ENCODE data around the gene MAEA. TPM values are rescaled to one million over a fixed set of nuclear protein-coding genes. Genes with fewer than 3 reads are reported as not detected.

Gene MAEA
- total RNA-seq, 1 donor from 2014 or later = 65.8 TPM

GRCh38 chr4:1326751-1327525, 37.2 kb downstream of the MAEA start:
- no peak for DNase-seq
- Histone ChIP-seq H3K36me3 (peaks cover 76% of the 10 kb centered on the region), H3K27me3 (ENCODE audit: low read depth) (no peaks in the 10 kb centered on the region), H3K27ac (no peak overlapping the region), H3K9me3 (no peaks in the 10 kb centered on the region), H3K4me3 (no peak overlapping the region), H3K4me1 (peaks cover 7% of the 10 kb centered on the region)
- ATAC-seq = no peak
- TF ChIP-seq CTCF (IDR thresholded peaks at IDR 0.05) = no peak
- intact Hi-C loops (cut with DNase I) = no loop called here

DNA sequence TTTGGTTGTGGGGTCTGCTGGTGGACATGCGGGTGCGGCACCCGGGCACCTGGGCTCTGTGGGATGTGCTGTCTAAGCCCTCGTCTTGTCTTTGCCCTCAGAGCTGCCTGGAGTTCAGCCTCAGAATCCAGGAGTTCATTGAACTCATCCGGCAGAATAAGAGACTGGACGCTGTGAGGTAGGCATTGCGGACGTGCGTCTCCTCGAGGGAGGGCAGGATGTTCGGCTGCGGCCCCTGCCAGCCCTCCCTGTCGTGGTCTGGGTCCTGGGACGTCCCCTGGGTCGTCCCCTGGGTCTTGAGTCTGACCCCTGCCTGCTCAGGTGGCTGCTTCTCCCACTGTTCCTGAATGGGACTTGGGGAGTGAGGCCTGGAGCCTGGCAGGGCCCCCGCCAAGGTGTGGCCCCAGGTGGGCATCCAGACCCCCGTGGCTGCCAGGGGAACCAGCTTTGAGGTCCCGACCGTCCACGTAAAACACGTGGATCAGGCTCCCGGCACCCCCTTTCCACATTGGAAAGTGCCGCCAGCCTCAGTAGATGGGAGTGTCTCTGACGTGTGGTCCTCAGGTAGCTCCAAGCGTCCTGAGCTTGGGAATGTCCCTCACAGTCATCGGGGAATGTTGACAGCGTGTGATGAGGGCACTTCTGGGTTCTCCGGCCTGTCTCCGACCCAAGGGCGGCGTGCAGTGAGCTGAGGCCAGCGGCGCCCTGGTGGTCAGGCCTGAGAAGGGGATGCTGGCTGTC, 38.0 kb downstream of the MAEA start:
- Histone ChIP-seq H3K36me3 (peaks cover 72% of the 10 kb centered on the region), H3K4me1 (peaks cover 7% of the 10 kb centered on the region), H3K27me3 (ENCODE audit: low read depth) (no peaks in the 10 kb centered on the region), H3K9me3 (no peaks in the 10 kb centered on the region), H3K4me3 (no peak overlapping the region), H3K27ac (no peak overlapping the region)
- TF ChIP-seq CTCF (IDR thresholded peaks at IDR 0.05) = no peak
- intact Hi-C loops (cut with DNase I) = no loop called here
- ATAC-seq = no peak
- no peak for DNase-seq

DNA sequence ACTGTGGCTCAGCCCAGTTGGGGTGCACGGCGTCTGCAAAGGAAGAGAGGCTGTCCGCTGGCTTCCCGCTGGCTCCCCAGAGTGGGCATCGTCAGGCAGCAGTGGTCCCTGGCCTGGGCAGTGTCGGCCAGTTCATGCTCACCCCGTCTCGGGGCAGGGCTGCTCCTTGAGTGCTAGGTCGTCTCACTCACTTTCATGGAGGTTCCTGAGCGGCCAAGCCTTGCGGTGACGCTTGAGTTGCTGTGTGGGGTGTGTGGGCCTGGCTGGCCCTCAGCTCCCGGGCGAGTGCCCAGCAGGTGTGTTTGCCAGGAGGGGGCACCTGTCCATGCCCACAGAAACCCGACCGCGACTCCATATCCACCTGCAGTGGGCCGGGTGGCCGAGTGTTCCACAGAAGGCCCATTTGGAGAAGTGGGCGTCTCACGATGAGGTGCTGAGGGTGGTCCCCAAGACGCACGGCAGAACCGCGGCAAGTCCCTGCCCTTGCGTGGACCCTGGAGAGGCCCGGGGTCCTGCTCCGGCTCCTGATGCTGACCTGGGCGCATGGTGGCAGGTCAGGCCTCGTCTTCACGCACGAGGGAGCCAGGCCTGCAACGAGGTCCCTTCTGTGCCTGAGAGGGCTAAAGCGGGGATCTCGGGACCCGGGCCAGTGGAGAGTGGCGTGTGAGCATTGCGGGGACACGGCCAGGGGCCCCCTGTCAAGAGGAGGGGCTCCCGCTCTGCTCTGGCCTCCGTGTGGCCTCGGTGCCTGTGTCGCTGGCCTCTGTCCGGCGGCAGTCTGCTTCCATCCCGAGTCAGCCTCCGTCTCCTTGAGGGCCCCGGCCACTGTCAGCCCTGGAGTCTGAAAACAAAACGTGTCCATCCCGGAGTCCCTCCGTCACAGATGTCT, 38.8 kb downstream of the MAEA start:
- intact Hi-C loops (cut with DNase I) = no loop called here
- Histone ChIP-seq H3K4me3 (no peak overlapping the region), H3K27me3 (ENCODE audit: low read depth) (no peaks in the 10 kb centered on the region), H3K36me3 (peaks cover 74% of the 10 kb centered on the region), H3K4me1 (peaks cover 7% of the 10 kb centered on the region), H3K9me3 (no peaks in the 10 kb centered on the region), H3K27ac (no peak overlapping the region)
- DNase-seq = no peak
- TF ChIP-seq CTCF (IDR thresholded peaks at IDR 0.05) = no peak
- ATAC-seq = no peak

- no peak for DNase-seq
- intact Hi-C loops (cut with DNase I) = no loop called here
These were observed 40.0 kb downstream of the MAEA start for GRCh38 chr4:1329408-1330371.

More at GRCh38 chr4:1329408-1330371, 40.0 kb downstream of the MAEA start:
- Histone ChIP-seq H3K4me3 (no peak overlapping the region), H3K9me3 (no peaks in the 10 kb centered on the region), H3K4me1 (peaks cover 11% of the 10 kb centered on the region), H3K36me3 (peaks cover 76% of the 10 kb centered on the region), H3K27ac (no peak overlapping the region), H3K27me3 (ENCODE audit: low read depth) (no peaks in the 10 kb centered on the region)
- TF ChIP-seq CTCF (IDR thresholded peaks at IDR 0.05) = no peak
- peak in 1 of 2 donors; percentile 6 for ATAC-seq
